DOHH2 (cell line): ENCODE results near the gene CPAMD8.

Experiments
- H3F3A ChIP-seq: fragments of 200-600 bp; sonication (generic), shearing (Covaris generic); 2 replicates; pipeline ENCODE4 v1.6.0; 2016; ENCODE audit warnings: antibody characterized with exemption, mild to moderate bottlenecking; ENCODE audit not compliant: control insufficient read depth, insufficient read depth
- H3K27ac ChIP-seq: fragments of 200-600 bp; sonication (generic); 2 replicates; pipeline ENCODE4 v1.5.1; 2014; ENCODE audit warnings: low read depth, mild to moderate bottlenecking, low read length, moderate library complexity
- H3K27me3 ChIP-seq: fragments of 200-600 bp; sonication (generic); 2 replicates; pipeline ENCODE4 v1.6.1; 2014; ENCODE audit warnings: mild to moderate bottlenecking, low read length, mixed read lengths; ENCODE audit not compliant: control insufficient read depth
- H3K36me3 ChIP-seq: fragments of 200-600 bp; sonication (generic); 2 replicates; pipeline ENCODE4 v1.6.1; 2014; ENCODE audit warnings: mild to moderate bottlenecking, low read length, moderate library complexity, mixed read lengths; ENCODE audit not compliant: control insufficient read depth
- H3K4me1 ChIP-seq: fragments of 200-600 bp; sonication (generic); 2 replicates; pipeline ENCODE4 v1.6.1; 2014; ENCODE audit warnings: mild to moderate bottlenecking, low read length, mixed read lengths; ENCODE audit not compliant: control insufficient read depth
- H3K4me2 ChIP-seq: fragments of 200-600 bp; sonication (generic); 2 replicates; pipeline ENCODE4 v1.6.0; 2014; ENCODE audit warnings: mild to moderate bottlenecking, low read length, moderate library complexity
- H3K4me3 ChIP-seq: fragments of 200-600 bp; sonication (generic); 2 replicates; pipeline ENCODE4 v1.5.1; 2014; ENCODE audit warnings: mild to moderate bottlenecking, low read length, mixed read lengths
- H3K79me2 ChIP-seq: fragments of 200-600 bp; sonication (generic); 2 replicates; pipeline ENCODE4 v1.6.1; 2014; ENCODE audit warnings: mild to moderate bottlenecking, low read length, mixed read lengths; ENCODE audit not compliant: control insufficient read depth
- H3K9me2 ChIP-seq: fragments of 200-600 bp; sonication (generic); replicated peaks from 2 replicates; pipeline ENCODE4 v1.6.1; 2014; ENCODE audit warnings: mild to moderate bottlenecking, low read length, mixed read lengths; ENCODE audit not compliant: control insufficient read depth
- H3K9me3 ChIP-seq: fragments of 200-600 bp; sonication (generic); 2 replicates; pipeline ENCODE4 v1.6.1; 2014; ENCODE audit warnings: antibody characterized with exemption, low read length, mixed read lengths; ENCODE audit not compliant: control insufficient read depth, insufficient read depth
- H4K20me1 ChIP-seq: fragments of 200-600 bp; sonication (generic); 2 replicates; pipeline ENCODE4 v1.6.0; 2014; ENCODE audit warnings: low read depth, mild to moderate bottlenecking, antibody characterized with exemption, low read length, moderate library complexity; ENCODE audit not compliant: control insufficient read depth, insufficient read depth
- CTCF ChIP-seq: fragments of 200-600 bp; sonication (generic); IDR thresholded peaks from one replicate; pipeline ENCODE4 v1.5.1; 2014; ENCODE audit warnings: antibody characterized with exemption, mild to moderate bottlenecking, low read depth, low read length; ENCODE audit not compliant: poor library complexity, severe bottlenecking
- EZH2phosphoT487 ChIP-seq: fragments of 200-600 bp; sonication (generic); IDR thresholded peaks from 2 replicates; pipeline ENCODE4 v1.6.1; 2017; ENCODE audit warnings: borderline replicate concordance, mild to moderate bottlenecking, antibody characterized with exemption, low read length, moderate library complexity, mixed read lengths

CPAMD8 gene

GRCh38 chr19:16893686-16893989 lies 133.0 kb downstream of the CPAMD8 start:
- no peaks in the 10 kb centered on the region for H4K20me1 ChIP-seq
- peaks cover 39% of the 10 kb centered on the region for H3K79me2 ChIP-seq
- H3K4me3 ChIP-seq = peak overlapping the region; percentile 94
- peaks cover 41% of the 10 kb centered on the region for H3K36me3 ChIP-seq
- peaks cover 94% of the 10 kb centered on the region for H3K4me1 ChIP-seq
- peak overlapping the region; percentile 85 for H3K4me2 ChIP-seq
- no peaks in the 10 kb centered on the region for H3K9me3 ChIP-seq
- TF ChIP-seq CTCF (no peak), EZH2phosphoT487 (no peak)
- H3K27ac ChIP-seq = peak overlapping the region; percentile 97
- H3K9me2 ChIP-seq = no peaks in the 10 kb centered on the region
- no peaks in the 10 kb centered on the region for H3K27me3 ChIP-seq
- H3F3A ChIP-seq = peaks cover 40% of the 10 kb centered on the region

- Histone ChIP-seq H3K36me3 (peaks cover 41% of the 10 kb centered on the region), H3K79me2 (peaks cover 39% of the 10 kb centered on the region), H4K20me1 (no peaks in the 10 kb centered on the region), H3K4me3 (peak overlapping the region; percentile 94), H3K27me3 (no peaks in the 10 kb centered on the region), H3K9me3 (no peaks in the 10 kb centered on the region), H3K27ac (peak overlapping the region; percentile 97), H3K9me2 (no peaks in the 10 kb centered on the region), H3F3A (peaks cover 37% of the 10 kb centered on the region), H3K4me2 (peak overlapping the region; percentile 85), H3K4me1 (peaks cover 94% of the 10 kb centered on the region)
- TF ChIP-seq EZH2phosphoT487 (no peak), CTCF (no peak)
Measured at GRCh38 chr19:16892868-16893685, 133.5 kb downstream of the CPAMD8 start.

- TF ChIP-seq CTCF (peak; percentile 8), EZH2phosphoT487 (no peak)
- H3K4me3 ChIP-seq = peak overlapping the region; percentile 94
- peaks cover 94% of the 10 kb centered on the region for H3K4me1 ChIP-seq
- no peaks in the 10 kb centered on the region for H3K27me3 ChIP-seq
- peaks cover 39% of the 10 kb centered on the region for H3K79me2 ChIP-seq
- H3F3A ChIP-seq = peaks cover 42% of the 10 kb centered on the region
- H3K4me2 ChIP-seq = peak overlapping the region; percentile 85
- peaks cover 41% of the 10 kb centered on the region for H3K36me3 ChIP-seq
- no peaks in the 10 kb centered on the region for H4K20me1 ChIP-seq
- no peaks in the 10 kb centered on the region for H3K9me3 ChIP-seq
- no peaks in the 10 kb centered on the region for H3K9me2 ChIP-seq
- peak overlapping the region; percentile 97 for H3K27ac ChIP-seq
Measured at GRCh38 chr19:16892436-16892835, 134.2 kb downstream of the CPAMD8 start.
